HepG2 (cell line): ENCODE results near the gene SEH1L.

ENCODE experiments used
- BRD4 ChIP-seq: sonication (generic); formaldehyde crosslinking; IDR thresholded peaks from 2 replicates; pipeline ENCODE4 v1.4.0; 2020; ENCODE audit warnings: missing genetic modification reagents
- KDM6A ChIP-seq: IDR thresholded peaks from 2 replicates; pipeline ENCODE4 v1.6.1; 2016; ENCODE audit warnings: low read depth
- MXD1 ChIP-seq: sonication (generic); formaldehyde crosslinking; IDR thresholded peaks from 2 replicates; pipeline ENCODE4 v1.4.0; 2020; ENCODE audit warnings: mild to moderate bottlenecking, missing genetic modification reagents
- PHF8 ChIP-seq: sonication (generic); formaldehyde crosslinking; IDR thresholded peaks from 2 replicates; pipeline ENCODE4 v1.5.0; 2020; ENCODE audit warnings: missing genetic modification reagents
- SAFB2 ChIP-seq: sonication (generic); formaldehyde crosslinking; IDR thresholded peaks from 2 replicates; pipeline ENCODE4 v1.5.1; 2020; ENCODE audit warnings: missing genetic modification reagents, low read depth, mild to moderate bottlenecking, borderline replicate concordance
- SALL2 ChIP-seq: sonication (generic); formaldehyde crosslinking; IDR thresholded peaks from 2 replicates; pipeline ENCODE4 v1.8.1; 2023; ENCODE audit warnings: mild to moderate bottlenecking, missing genetic modification reagents, inconsistent platforms
- SIN3A ChIP-seq: IDR thresholded peaks from 2 replicates; pipeline ENCODE4 v1.6.1; 2011; ENCODE audit warnings: low read depth, mild to moderate bottlenecking, control low read depth, low read length, borderline replicate concordance
- SMARCE1 ChIP-seq: fragments of 450-650 bp; IDR thresholded peaks from 2 replicates; pipeline ENCODE4 v1.6.1; 2017; ENCODE audit warnings: borderline replicate concordance
- SP2 ChIP-seq: sonication (generic); formaldehyde crosslinking; IDR thresholded peaks from 2 replicates; pipeline ENCODE4 v1.5.1; 2020; ENCODE audit warnings: mild to moderate bottlenecking, missing genetic modification reagents
- ZNF446 ChIP-seq: sonication (generic); formaldehyde crosslinking; IDR thresholded peaks from 2 replicates; pipeline ENCODE4 v1.5.0; 2020; ENCODE audit warnings: mild to moderate bottlenecking, missing genetic modification reagents
- ZNF562 ChIP-seq: sonication (generic); formaldehyde crosslinking; IDR thresholded peaks from 2 replicates; pipeline ENCODE4 v1.8.0; 2022; ENCODE audit warnings: missing genetic modification reagents, borderline replicate concordance
- ZNF841 ChIP-seq: sonication (generic); formaldehyde crosslinking; IDR thresholded peaks from 2 replicates; pipeline ENCODE4 v1.8.1; 2023; ENCODE audit warnings: missing genetic modification reagents, borderline replicate concordance

GRCh38 chr18:12939162-12939561 is 8.6 kb upstream of the SEH1L start:
- TF ChIP-seq ZNF562 (CRISPR knock-in tag) = no peak
- TF ChIP-seq ZNF841 (CRISPR knock-in tag) = no peak
- TF ChIP-seq SP2 = no peak
- TF ChIP-seq SALL2 (CRISPR knock-in tag) = no peak
- no peak for TF ChIP-seq PHF8 (CRISPR knock-in tag)
- no peak for TF ChIP-seq SAFB2 (CRISPR knock-in tag)
- TF ChIP-seq ZNF446 = no peak
- TF ChIP-seq SIN3A = no peak
- no peak for TF ChIP-seq MXD1
- no peak for TF ChIP-seq BRD4
- TF ChIP-seq KDM6A (CRISPR knock-in tag) = no peak
- TF ChIP-seq SMARCE1 = no peak
